Frontal cortex (tissue), 4 donors: ENCODE measurements around the gene THOC3. TPM values are rescaled to one million over a fixed set of nuclear protein-coding genes. Genes with fewer than 3 reads are reported as not detected.
"Not testable (repeated sequence)": the region's sequence is repeated elsewhere in the genome, so short reads cannot be mapped to it uniquely, and the experiment has no call there.

Experiments used
- DNase-seq, 2 donors: peaks; one replicate each; pipeline ENCODE4 v3.0.0; 2012; ENCODE audit warnings: low spot score in 2 of 2
- FAIRE-seq: peaks from 2 replicates; lab custom pipeline; 2012; peaks lifted over from hg19 to GRCh38; lab: Jason Lieb, UNC
- total RNA-seq: library from RNA; depleted of rRNA; stranded (reverse); fragments of >200 nt; gene quantifications from one replicate; pipeline ENCODE4 v1.2.3, GENCODE V29; 2014
- donor health status: control.
- donor health status: control.
- donor health status: control.

The THOC3 gene
- total RNA-seq, 1 donor from 2014 or later: 42.0 TPM

DNA sequence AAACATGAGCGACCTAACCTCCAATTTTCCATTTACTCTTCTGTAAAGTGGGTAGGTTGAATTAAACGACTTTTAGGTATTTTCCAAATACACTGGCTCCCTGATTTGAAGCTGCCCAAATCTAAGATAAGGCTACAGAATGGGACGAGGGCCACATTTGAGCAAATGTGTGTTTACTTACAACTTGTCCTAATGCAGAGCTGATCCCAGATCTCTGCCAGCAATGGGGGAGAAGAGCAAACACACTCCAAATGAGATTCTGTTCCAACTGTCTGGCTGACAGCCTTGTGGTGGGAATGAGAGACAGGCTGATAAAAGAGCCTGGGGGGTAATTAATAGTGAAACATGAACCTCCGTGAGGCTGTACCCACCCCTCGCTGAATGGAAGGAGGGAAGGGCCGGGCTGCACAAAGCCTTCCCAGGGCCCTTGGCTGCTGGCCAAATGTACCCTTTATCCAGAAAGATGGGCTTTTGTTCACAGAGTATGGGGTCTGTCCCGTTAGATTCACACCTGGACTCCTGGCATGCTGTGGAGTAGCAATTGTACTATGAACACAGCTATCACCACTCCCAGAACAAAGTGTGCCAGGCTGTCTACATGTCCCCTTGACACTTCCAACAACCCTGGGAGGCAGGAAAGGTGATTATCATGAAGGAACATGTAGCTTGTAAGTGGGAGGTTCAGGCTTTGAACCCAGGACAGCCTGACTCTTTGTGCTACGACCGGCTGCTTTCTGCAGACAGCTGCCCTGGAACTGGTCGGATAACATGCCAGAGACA lies 19.6 kb downstream of the THOC3 start:
- not testable (repeated sequence) for FAIRE-seq, DNase-seq

DNA sequence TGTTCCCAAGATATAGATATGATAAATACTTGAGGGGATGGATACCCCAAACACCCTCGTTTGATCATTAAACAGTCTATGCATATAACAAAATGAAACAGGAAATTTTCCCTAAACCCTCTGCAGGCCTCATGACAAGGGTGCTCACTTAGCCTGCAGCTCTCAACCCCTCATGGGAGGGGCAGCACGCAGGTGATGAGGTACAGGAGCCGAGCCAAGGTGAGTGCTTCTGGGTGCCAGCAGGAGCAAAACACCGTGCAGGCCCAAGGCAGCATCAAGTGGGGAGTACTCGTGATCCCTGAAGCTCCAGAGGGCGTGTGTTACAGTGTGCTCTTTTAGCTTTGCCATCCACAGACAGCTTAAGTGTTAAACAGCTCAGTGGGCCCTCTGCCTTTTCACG lies 24.9 kb downstream of the THOC3 start:
- DNase-seq, FAIRE-seq: not testable (repeated sequence)

DNA sequence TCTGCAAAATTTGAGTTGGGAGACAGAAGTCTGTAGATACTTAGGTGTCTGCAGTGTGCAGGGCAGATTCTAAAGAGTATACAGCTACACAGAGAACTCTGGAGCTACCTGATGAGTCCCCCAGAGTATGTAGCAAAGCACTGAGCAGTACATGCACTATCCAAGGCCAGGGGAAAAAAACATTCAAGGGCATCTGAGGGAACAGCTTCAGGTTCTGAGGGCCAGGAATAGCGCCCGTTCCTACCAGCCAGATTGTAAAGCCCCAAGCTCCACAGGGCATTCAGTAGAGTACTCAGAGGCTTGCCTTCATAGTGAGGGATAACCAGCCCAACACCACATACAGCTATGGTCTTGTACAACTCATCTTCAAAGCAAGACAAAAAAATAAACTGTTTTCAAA lies 27.5 kb downstream of the THOC3 start:
- not testable (repeated sequence) for FAIRE-seq, DNase-seq

- not testable (repeated sequence) for DNase-seq, FAIRE-seq
Observed at GRCh38 chr5:175938489-175938888, 29.6 kb downstream of the THOC3 start.

DNA sequence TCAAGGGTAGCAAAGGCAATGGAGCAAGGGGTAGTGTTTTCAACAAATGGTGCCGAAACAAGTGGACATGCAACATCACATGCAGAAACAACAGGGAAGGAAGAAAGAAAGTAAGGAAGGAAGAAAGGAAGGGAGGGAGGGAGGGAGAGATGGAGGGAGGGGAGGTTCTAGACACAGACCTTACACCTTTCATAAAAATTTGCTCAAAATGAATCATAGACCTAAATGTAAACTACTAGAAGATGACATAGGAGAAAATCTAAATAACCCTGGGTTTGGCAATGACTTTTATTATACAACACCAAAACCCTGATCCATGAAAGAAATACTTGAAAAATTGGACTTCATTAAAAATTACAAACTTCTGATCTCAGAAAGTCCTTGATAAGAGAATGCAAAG lies 39.4 kb downstream of the THOC3 start:
- not testable (repeated sequence) for FAIRE-seq, DNase-seq

GRCh38 chr5:175925106-175925505 lies 43.0 kb downstream of the THOC3 start:
- not testable (repeated sequence) for FAIRE-seq

DNA sequence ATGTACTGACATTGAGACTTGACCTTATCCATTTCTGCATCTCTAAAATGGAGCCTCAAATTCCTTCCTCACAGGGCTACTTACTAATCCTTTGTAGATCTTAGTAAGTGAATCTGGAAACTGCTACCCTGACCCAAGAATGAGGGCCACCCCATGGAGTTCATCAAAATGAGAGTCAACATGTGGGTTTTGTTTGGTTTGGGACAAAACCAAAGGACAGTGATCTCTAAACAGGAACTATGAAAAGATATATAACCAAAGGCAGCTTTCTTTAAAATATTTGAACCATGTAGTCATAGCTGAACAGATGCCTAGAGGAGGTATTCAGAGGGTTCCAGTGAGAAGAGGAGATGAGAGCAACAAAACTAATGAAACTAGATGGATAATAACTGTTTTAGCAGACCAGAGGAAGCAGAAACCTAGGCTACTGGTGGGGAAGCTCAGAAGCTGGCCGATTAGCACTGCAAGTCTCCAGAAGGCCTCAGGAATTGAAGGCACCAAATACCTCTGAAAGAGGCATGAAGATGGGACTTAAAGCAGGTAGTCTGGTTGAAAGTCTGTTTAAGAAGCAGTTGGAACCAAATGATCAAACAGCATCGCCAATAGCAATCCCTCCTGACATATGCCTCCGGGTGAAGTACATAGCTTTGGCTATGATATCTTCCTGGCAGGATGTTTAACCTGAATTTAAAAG lies 45.8 kb downstream of the THOC3 start:
- no peak for FAIRE-seq
- DNase-seq: no peak

More at GRCh38 chr5:175925106-175925505, 43.0 kb downstream of the THOC3 start:
- not testable (repeated sequence) for DNase-seq

GRCh38 chr5:175921061-175921730 lies 46.9 kb downstream of the THOC3 start:
- no peak for DNase-seq
- FAIRE-seq: no peak

- DNase-seq (no peak), FAIRE-seq (no peak)
Observed at GRCh38 chr5:175920231-175920811, 47.8 kb downstream of the THOC3 start.

GRCh38 chr5:175915066-175916037 lies 52.8 kb downstream of the THOC3 start:
- not testable (repeated sequence) for DNase-seq, FAIRE-seq

- DNase-seq, FAIRE-seq: not testable (repeated sequence)
Observed at GRCh38 chr5:175913835-175914672, 54.1 kb downstream of the THOC3 start.

DNA sequence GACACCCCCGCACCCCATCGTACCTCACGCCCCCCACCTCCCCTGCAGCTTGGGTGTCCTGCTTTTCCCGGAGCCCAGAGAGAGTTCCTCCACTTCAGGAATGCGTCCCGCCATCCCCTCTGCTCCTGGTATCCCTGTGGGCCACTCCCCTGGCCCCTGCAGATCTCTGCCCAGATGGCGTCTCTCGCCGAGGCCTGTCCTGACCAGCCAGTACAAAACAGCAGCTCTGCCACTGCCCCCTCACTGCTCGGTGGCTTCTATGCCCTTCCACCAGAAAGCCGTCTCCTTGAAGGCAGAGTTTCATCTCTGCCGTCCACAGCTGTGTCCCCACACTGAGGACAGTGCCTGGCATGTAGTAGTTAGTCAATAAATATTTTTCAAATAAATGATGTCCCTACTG lies 58.0 kb downstream of the THOC3 start:
- not testable (repeated sequence) for FAIRE-seq, DNase-seq

Other genes starting within 250 kb of the THOC3 start
- 58.7 TPM for gene CPLX2, start 96.7 kb downstream of the THOC3 start, total RNA-seq